HepG2 (cell line): ENCODE measurements around the gene NIPAL4. TPM values are rescaled to one million over a fixed set of nuclear protein-coding genes. Genes with fewer than 3 reads are reported as not detected.

ENCODE experiments used
- ATAC-seq: fragments of 200-7000 bp; cut with Tn5 transposase; 3 replicates; pipeline ENCODE4 v1.9.1; 2020; ENCODE audit warnings: mild to moderate bottlenecking, moderate library complexity
- BruUV-seq: library from RNA; stranded (reverse); fragments of 400-500 nt; replicated peaks from 2 replicates; lab custom pipeline; 2021; lab: Mats Ljungman, UMichigan
- CTCF ChIA-PET: fragments of 300-600 bp; formaldehyde crosslinking; extraction: SDS; loops from one replicate; lab custom pipeline; 2021; ENCODE audit warnings: low total read pairs, inconsistent platforms, low intra/inter-chr PET ratio; lab: Yijun Ruan, JAX
- POLR2A ChIA-PET: fragments of 350-600 bp; sonication (Branson Sonifier 250); formaldehyde crosslinking; loops from one replicate; lab custom pipeline; 2020; ENCODE audit warnings: antibody characterized with exemption, inconsistent platforms; lab: Yijun Ruan, JAX
- DNase-seq: peaks from one replicate; pipeline ENCODE4 v3.0.0-alpha.2; 2015; ENCODE audit warnings: low spot score
- FAIRE-seq: peaks from 3 replicates; lab custom pipeline; 2011; peaks lifted over from hg19 to GRCh38; lab: Jason Lieb, UNC
- H2AFZ ChIP-seq: one replicate; pipeline ENCODE4 v1.6.1; 2011; ENCODE audit warnings: low read length, inconsistent platforms
- H3K27ac ChIP-seq: fragments of 300-600 bp; 3 replicates; pipeline ENCODE4 v1.8.0; 2011; ENCODE audit warnings: mixed run types, mild to moderate bottlenecking, mixed read lengths, low read length, inconsistent platforms; ENCODE audit not compliant: insufficient read depth; ENCODE audit errors: extremely low read length
- H3K27me3 ChIP-seq, 2 experiments: fragments of 200-600 bp in 1 of 2; 2 replicates in 1 of 2; 3 replicates in 1 of 2; pipeline versions ENCODE4 v1.6.0 to v1.8.0; 2011; ENCODE audit warnings: low read length in 2 of 2, mild to moderate bottlenecking in 2 of 2, moderate library complexity in 2 of 2, inconsistent platforms in 1 of 2; ENCODE audit not compliant: insufficient read depth in 2 of 2, control insufficient read depth in 1 of 2
- H3K36me3 ChIP-seq, 2 experiments: fragments of 200-600 bp in 1 of 2; replicated peaks in 1 of 2; 2 replicates in 1 of 2; 3 replicates in 1 of 2; pipeline versions ENCODE4 v1.5.1 to v1.8.0; 2011; ENCODE audit warnings: low read length in 2 of 2, inconsistent platforms in 1 of 2; ENCODE audit not compliant: insufficient read depth in 2 of 2, control insufficient read depth in 1 of 2
- H3K4me1 ChIP-seq: 2 replicates; pipeline ENCODE4 v1.5.1; 2012; ENCODE audit warnings: low read length, inconsistent platforms; ENCODE audit not compliant: insufficient read depth
- H3K4me2 ChIP-seq: 2 replicates; pipeline ENCODE4 v1.6.0; 2011; ENCODE audit warnings: low read depth, low read length, inconsistent platforms
- H3K4me3 ChIP-seq, 3 experiments: fragments of 200-600 bp in 1 of 3; sonication (generic), shearing (Covaris generic) in 1 of 3; replicated peaks in 1 of 3; 2 replicates each; pipeline ENCODE4 v1.5.1; 2011 to 2016; ENCODE audit warnings: low read length in 3 of 3, inconsistent platforms in 2 of 3, low read depth in 2 of 3, mild to moderate bottlenecking in 2 of 3, control low read depth in 1 of 3, mixed read lengths in 1 of 3; ENCODE audit not compliant: insufficient read depth in 1 of 3
- H3K79me2 ChIP-seq: one replicate; pipeline ENCODE4 v1.6.1; 2011; ENCODE audit warnings: low read length, inconsistent platforms; ENCODE audit not compliant: insufficient read depth
- H3K9ac ChIP-seq: 2 replicates; pipeline ENCODE4 v1.6.0; 2011; ENCODE audit warnings: mild to moderate bottlenecking, low read depth, low read length, inconsistent platforms; ENCODE audit not compliant: insufficient read depth
- H3K9me3 ChIP-seq: 2 replicates; pipeline ENCODE4 v1.5.1; 2012; ENCODE audit warnings: mild to moderate bottlenecking, low read length
- H4K20me1 ChIP-seq: 2 replicates; pipeline ENCODE4 v1.6.0; 2011; ENCODE audit warnings: inconsistent platforms, mild to moderate bottlenecking, low read length, moderate library complexity; ENCODE audit not compliant: insufficient read depth
- ATF2 ChIP-seq: sonication (generic); formaldehyde crosslinking; IDR thresholded peaks from 2 replicates; pipeline ENCODE4 v1.4.0; 2020; ENCODE audit warnings: missing genetic modification reagents
- ATF4 ChIP-seq, 2 experiments: fragments of 450-650 bp in 1 of 2; sonication (generic) in 1 of 2; formaldehyde crosslinking; IDR thresholded peaks; 2 replicates each; pipeline versions ENCODE4 v1.5.0 to v1.8.0; 2020 to 2022; ENCODE audit warnings: mild to moderate bottlenecking in 1 of 2, missing genetic modification reagents in 1 of 2
- BCL6 ChIP-seq: IDR thresholded peaks from 2 replicates; pipeline ENCODE4 v1.6.1; 2016; ENCODE audit warnings: missing genetic modification reagents, missing compliant biosample characterization
- ELF3 ChIP-seq: IDR thresholded peaks from 2 replicates; pipeline ENCODE4 v1.6.1; 2016; ENCODE audit warnings: missing genetic modification reagents, missing compliant biosample characterization
- FOSL2 ChIP-seq: sonication (generic); formaldehyde crosslinking; IDR thresholded peaks from 2 replicates; pipeline ENCODE4 v1.4.0; 2020; ENCODE audit warnings: missing genetic modification reagents
- FOXA1 ChIP-seq, 2 experiments: fragments of 450-650 bp in 1 of 2; sonication (generic) in 1 of 2; formaldehyde crosslinking in 1 of 2; IDR thresholded peaks; 2 replicates each; pipeline versions ENCODE4 v1.4.0 to v1.6.1; 2016 to 2020; ENCODE audit warnings: missing genetic modification reagents in 1 of 2
- FOXO1 ChIP-seq: sonication (generic); formaldehyde crosslinking; IDR thresholded peaks from 2 replicates; pipeline ENCODE4 v1.4.0; 2020; ENCODE audit warnings: missing genetic modification reagents
- GATAD2A ChIP-seq: IDR thresholded peaks from 2 replicates; pipeline ENCODE4 v1.6.1; 2016
- GPN1 ChIP-seq: sonication (generic); formaldehyde crosslinking; IDR thresholded peaks from 2 replicates; pipeline ENCODE4 v1.5.1; 2020; ENCODE audit warnings: missing genetic modification reagents, borderline replicate concordance
- KAT8 ChIP-seq: IDR thresholded peaks from 2 replicates; pipeline ENCODE4 v1.6.1; 2016; ENCODE audit warnings: missing genetic modification reagents, missing compliant biosample characterization
- KLF15 ChIP-seq: sonication (generic); formaldehyde crosslinking; IDR thresholded peaks from 2 replicates; pipeline ENCODE4 v1.8.1; 2023; ENCODE audit warnings: borderline replicate concordance, mild to moderate bottlenecking, inconsistent platforms, missing genetic modification reagents, mixed read lengths
- LCORL ChIP-seq, 2 experiments: fragments of 450-650 bp in 1 of 2; sonication (generic) in 1 of 2; formaldehyde crosslinking in 1 of 2; IDR thresholded peaks; 2 replicates each; pipeline versions ENCODE4 v1.5.0 to v1.6.1; 2017 to 2020; ENCODE audit warnings: antibody characterized with exemption in 1 of 2, missing genetic modification reagents in 1 of 2
- NCOR1 ChIP-seq: fragments of 200-600 bp; sonication (generic); IDR thresholded peaks from 2 replicates; pipeline ENCODE4 v1.7.0; 2017; ENCODE audit warnings: antibody characterized with exemption, low read length, borderline replicate concordance
- NONO ChIP-seq, 2 experiments: fragments of 450-650 bp in 1 of 2; sonication (generic) in 1 of 2; formaldehyde crosslinking in 1 of 2; IDR thresholded peaks in 1 of 2; conservative IDR thresholded peaks in 1 of 2; 2 replicates each; pipeline versions ENCODE4 v1.6.1 to v1.8.0; 2017 to 2022; ENCODE audit warnings: mild to moderate bottlenecking in 1 of 2, missing genetic modification reagents in 1 of 2, moderate library complexity in 1 of 2
- PLRG1 ChIP-seq: fragments of 450-650 bp; conservative IDR thresholded peaks from 2 replicates; pipeline ENCODE4 v1.6.1; 2016
- TOPORS ChIP-seq: sonication (generic); formaldehyde crosslinking; IDR thresholded peaks from 2 replicates; pipeline ENCODE4 v1.8.0; 2023; ENCODE audit warnings: mild to moderate bottlenecking, missing genetic modification reagents
- ZBTB20 ChIP-seq: sonication (generic); formaldehyde crosslinking; IDR thresholded peaks from 2 replicates; pipeline ENCODE4 v1.8.1; 2023; ENCODE audit warnings: missing genetic modification reagents, low read depth, mild to moderate bottlenecking, borderline replicate concordance
- ZBTB7A ChIP-seq: sonication (generic); formaldehyde crosslinking; IDR thresholded peaks from 2 replicates; pipeline ENCODE4 v1.8.0; 2022; ENCODE audit warnings: mild to moderate bottlenecking, missing genetic modification reagents
- ZNF530 ChIP-seq: sonication (generic); formaldehyde crosslinking; IDR thresholded peaks from 2 replicates; pipeline ENCODE4 v1.5.0; 2020; ENCODE audit warnings: low read depth, mild to moderate bottlenecking, missing genetic modification reagents
- ZNF83 ChIP-seq: sonication (generic); formaldehyde crosslinking; IDR thresholded peaks from 2 replicates; pipeline ENCODE4 v1.4.0; 2020; ENCODE audit warnings: missing genetic modification reagents, mild to moderate bottlenecking, borderline replicate concordance
- ZSCAN20 ChIP-seq: sonication (generic); formaldehyde crosslinking; IDR thresholded peaks from 2 replicates; pipeline ENCODE4 v1.4.0; 2020; ENCODE audit warnings: missing genetic modification reagents, mild to moderate bottlenecking, borderline replicate concordance
- ZSCAN30 ChIP-seq: sonication (generic); formaldehyde crosslinking; IDR thresholded peaks from 2 replicates; pipeline ENCODE4 v1.5.0; 2020; ENCODE audit warnings: mild to moderate bottlenecking, missing genetic modification reagents
- WGBS: methylation state at CpG from one replicate; pipeline ENCODE4 v1.1.6; 2017; ENCODE audit warnings: low lambda C conversion rate; 5-methylcytosine and 5-hydroxymethylcytosine counted together
- in situ Hi-C: cut with HindIII; loops from 2 replicates; pipeline ENCODE4 v1.10.0; 2017; ENCODE audit warnings: low pct_unique_long_range_greater_than_20kb; ENCODE audit not compliant: extremely low pct_ligation_motif_present
- intact Hi-C: fragments of 100-400 bp; cut with micrococcal nuclease; formaldehyde crosslinking; loops from one replicate; pipeline ENCODE4 v1.10.0; 2022; ENCODE audit not compliant: unreplicated experiment
- polyA plus RNA-seq, 8 experiments: library from polyadenylated mRNA; depleted of rRNA in 3 of 8; stranded (reverse) in 7 of 8; unstranded in 1 of 8; fragments of >200 nt; fragmentation: Illumina TruSeq in 4 of 8; extraction: Trizol in 4 of 8; gene quantifications; 2 replicates each; pipeline versions ENCODE4 v1.2.1 to v1.2.3, GENCODE V29; 2011 to 2016; ENCODE audit warnings: low read depth in 4 of 8, missing spikeins in 1 of 8, mixed read lengths in 1 of 8; ENCODE audit not compliant: insufficient read depth in 1 of 8
- total RNA-seq, 5 experiments: library from RNA; depleted of rRNA; stranded (reverse); fragments of >200 nt; fragmentation: Illumina TruSeq; extraction: Trizol; gene quantifications; 2 replicates each; pipeline ENCODE4 v1.2.3, GENCODE V29; 2016; ENCODE audit warnings: low read depth in 1 of 5
- TF ChIP-seq, protein P1 (sequence below): sonication (generic); formaldehyde crosslinking; IDR thresholded peaks from 2 replicates; pipeline ENCODE4 v1.4.0; 2020; ENCODE audit warnings: missing genetic modification reagents

NIPAL4 gene
- total and polyA plus RNA-seq, 2 of the 13 experiments (the other 11 are each of a cell fraction or from before 2014, with no cell fraction given) = not detected

- TF ChIP-seq GPN1 (CRISPR knock-in tag) (no peak), ZBTB7A (CRISPR knock-in tag) (no peak), LCORL (IDR thresholded peaks at IDR 0.05) (no peak), LCORL (CRISPR knock-in tag; IDR thresholded peaks at IDR 0.05) (no peak), KLF15 (CRISPR knock-in tag) (no peak), TOPORS (no peak), ZSCAN30 (CRISPR knock-in tag) (no peak), KAT8 (CRISPR knock-in tag) (no peak), NONO (IDR thresholded peaks at IDR 0.05) (no peak), NONO (CRISPR knock-in tag; conservative IDR thresholded peaks at IDR 0.05) (no peak), ZNF530 (CRISPR knock-in tag) (no peak), ZSCAN20 (no peak), FOSL2 (CRISPR knock-in tag) (peak; percentile 44)
- TF ChIP-seq, all 625 proteins: peak for 7
Measured at GRCh38 chr5:157484768-157485167, 24.8 kb downstream of the NIPAL4 start (continued).

GRCh38 chr5:157485340-157485739, 25.3 kb downstream of the NIPAL4 start:
- H2AFZ ChIP-seq = no peak overlapping the region
- in situ Hi-C loops (no loop called here), intact Hi-C loops (no loop called here)
- no peak overlapping the region for H3K27ac ChIP-seq
- DNase-seq (peak; percentile 64), FAIRE-seq (peak; percentile 61), ATAC-seq (peak; percentile 91)
- WGBS = 0% methylated on average over 2 of the region's 2 CpGs
- ChIA-PET CTCF (no interaction called here), POLR2A (interaction anchor here (1.3 to 1.4 kb wide), 2 partner anchors 27 to 343 kb away, joined by 3 read pairs; partner anchors contain the start of gene MED7)
- no peak overlapping the region for H3K9ac ChIP-seq
- H3K4me3 ChIP-seq = no peak overlapping the region
- no peaks in the 10 kb centered on the region for H3K79me2 ChIP-seq
- no peaks in the 10 kb centered on the region for H3K9me3 ChIP-seq
- no TSS peak for BruUV-seq
- no peaks in the 10 kb centered on the region for H3K36me3 ChIP-seq
- H3K4me2 ChIP-seq = peak overlapping the region; percentile 29; the same call in 1 of the 2 replicates
- peaks cover 43% of the 10 kb centered on the region for H3K4me1 ChIP-seq
- no peaks in the 10 kb centered on the region for H3K27me3 ChIP-seq
- H4K20me1 ChIP-seq = no peaks in the 10 kb centered on the region
- 0 out of 2 replicates have a peak, but pooled peaks have one; percentile 22 for TF ChIP-seq ELF3 (CRISPR knock-in tag)
- no peak for TF ChIP-seq PLRG1
- peak; percentile 59; the same call in 1 of the 2 replicates for TF ChIP-seq FOXO1
- peak; percentile 24; the same call in 1 of the 2 replicates for TF ChIP-seq BCL6 (CRISPR knock-in tag)
- peak; percentile 82; the same call in 1 of the 2 replicates for TF ChIP-seq ZBTB20
- 0 out of 2 replicates have a peak, but pooled peaks have one; percentile 23 for TF ChIP-seq ATF2 (CRISPR knock-in tag)
- TF ChIP-seq, protein P1, sequence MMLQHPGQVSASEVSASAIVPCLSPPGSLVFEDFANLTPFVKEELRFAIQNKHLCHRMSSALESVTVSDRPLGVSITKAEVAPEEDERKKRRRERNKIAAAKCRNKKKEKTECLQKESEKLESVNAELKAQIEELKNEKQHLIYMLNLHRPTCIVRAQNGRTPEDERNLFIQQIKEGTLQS = peak; percentile 33; the same call in 1 of the 2 replicates
- TF ChIP-seq GATAD2A (CRISPR knock-in tag) = peak; percentile 79
- TF ChIP-seq FOXA1 (IDR thresholded peaks at IDR 0.05) = no peak
- TF ChIP-seq FOXA1 (CRISPR knock-in tag; IDR thresholded peaks at IDR 0.05) = peak; percentile 59; the same call in 1 of the 2 replicates
- TF ChIP-seq ZNF83 (CRISPR knock-in tag) = no peak
- TF ChIP-seq NCOR1 = peak; percentile 70
- peak in 1 of 2 experiments; percentile 94; a peak in 2 of 4 replicates for TF ChIP-seq ATF4 (CRISPR knock-in tag; IDR thresholded peaks at IDR 0.05)
